A673 (cell line): Measurements from ENCODE around the gene NEDD9. TPM values are rescaled to one million over a fixed set of nuclear protein-coding genes. Genes with fewer than 3 reads are reported as not detected.

Experiments used
- BruUV-seq: library from RNA; stranded (reverse); fragments of 400-500 nt; replicated peaks from 2 replicates; lab custom pipeline; 2021; lab: Mats Ljungman, UMichigan
- CTCF ChIA-PET: fragments of 300-600 bp; sonication (Branson Sonifier 250); formaldehyde crosslinking; loops from one replicate; lab custom pipeline; 2022; ENCODE audit warnings: antibody characterized with exemption; lab: Charles Lee
- POLR2A ChIA-PET: fragments of 300-600 bp; sonication (Branson Sonifier 250); formaldehyde crosslinking; loops from one replicate; lab custom pipeline; 2022; ENCODE audit warnings: antibody characterized with exemption; ENCODE audit not compliant: low non-redundant PET; lab: Charles Lee
- DNase-seq: peaks from one replicate; pipeline ENCODE4 v3.0.0-alpha.2; 2015; ENCODE audit warnings: low spot score
- H3K27ac ChIP-seq: fragments of 200-600 bp; sonication (generic); 2 replicates; pipeline ENCODE4 v1.5.1; 2016; ENCODE audit warnings: mixed run types, low read depth, mild to moderate bottlenecking, mixed read lengths, antibody characterized with exemption, low read length; ENCODE audit not compliant: poor library complexity, severe bottlenecking
- H3K27me3 ChIP-seq: fragments of 200-600 bp; sonication (generic); replicated peaks from 2 replicates; pipeline ENCODE4 v1.6.1; 2017; ENCODE audit warnings: mixed run types, low read depth, mild to moderate bottlenecking, mixed read lengths, antibody characterized with exemption, low read length; ENCODE audit not compliant: insufficient read depth, poor library complexity
- H3K36me3 ChIP-seq: fragments of 200-600 bp; sonication (generic); 2 replicates; pipeline ENCODE4 v1.6.1; 2016; ENCODE audit warnings: mixed run types, mild to moderate bottlenecking, mixed read lengths, antibody characterized with exemption, low read length; ENCODE audit not compliant: insufficient read depth, poor library complexity, severe bottlenecking
- H3K4me1 ChIP-seq: fragments of 200-600 bp; sonication (generic); 2 replicates; pipeline ENCODE4 v1.6.1; 2017; ENCODE audit warnings: mixed run types, mild to moderate bottlenecking, mixed read lengths, antibody characterized with exemption, low read length; ENCODE audit not compliant: insufficient read depth, poor library complexity, severe bottlenecking
- H3K4me3 ChIP-seq: fragments of 200-600 bp; sonication (generic); 2 replicates; pipeline ENCODE4 v1.5.1; 2016; ENCODE audit warnings: low read depth, mixed run types, mild to moderate bottlenecking, mixed read lengths, low read length; ENCODE audit not compliant: poor library complexity, severe bottlenecking
- H3K9me3 ChIP-seq: fragments of 200-600 bp; sonication (generic); 2 replicates; pipeline ENCODE4 v1.6.1; 2016; ENCODE audit warnings: mixed run types, low read depth, mild to moderate bottlenecking, mixed read lengths, antibody characterized with exemption, low read length; ENCODE audit not compliant: poor library complexity, severe bottlenecking
- CTCF ChIP-seq: fragments of 300-800, 200-600 bp; sonication (generic); conservative IDR thresholded peaks from 2 replicates; pipeline ENCODE4 v1.5.1; 2017; ENCODE audit warnings: low read depth, mild to moderate bottlenecking, antibody characterized with exemption, low read length, moderate library complexity, mixed read lengths
- EZH2 ChIP-seq: fragments of 200-600 bp; sonication (generic); IDR thresholded peaks from 2 replicates; pipeline ENCODE4 v1.6.1; 2017; ENCODE audit warnings: borderline replicate concordance, low read depth, mild to moderate bottlenecking, mixed read lengths, antibody characterized with exemption, low read length; ENCODE audit not compliant: poor library complexity, severe bottlenecking
- intact Hi-C: fragments of 100-400 bp; cut with micrococcal nuclease; formaldehyde crosslinking; loops from one replicate; pipeline ENCODE4 v1.10.0; 2022; ENCODE audit not compliant: unreplicated experiment
- total RNA-seq: library from RNA; stranded (reverse); gene quantifications from 2 replicates; pipeline ENCODE4 v1.2.3, GENCODE V29; 2021

The NEDD9 gene
- total RNA-seq, 1 experiment from 2014 or later, result 6.6 TPM

- no peak overlapping the region for H3K27ac ChIP-seq
- TF ChIP-seq CTCF, result no peak
- no peak for TF ChIP-seq EZH2
- H3K4me3 ChIP-seq, result no peak overlapping the region
- no peaks in the 10 kb centered on the region for H3K4me1 ChIP-seq
- intact Hi-C loops, result no loop called here
- H3K36me3 ChIP-seq, result no peaks in the 10 kb centered on the region
- POLR2A ChIA-PET, result no interaction called here
- CTCF ChIA-PET, result no interaction called here
- DNase-seq, result no peak
- no peaks in the 10 kb centered on the region for H3K9me3 ChIP-seq
- no TSS peak for BruUV-seq
- H3K27me3 ChIP-seq, result no peaks in the 10 kb centered on the region
Observed at GRCh38 chr6:11183761-11184362, 48.6 kb downstream of the NEDD9 start.

GRCh38 chr6:11181478-11182136 is 50.9 kb downstream of the NEDD9 start:
- BruUV-seq, result no TSS peak
- no peak overlapping the region for H3K27ac ChIP-seq
- POLR2A ChIA-PET, result no interaction called here
- TF ChIP-seq CTCF (no peak), EZH2 (no peak)
- no peaks in the 10 kb centered on the region for H3K9me3 ChIP-seq
- DNase-seq, result no peak
- no peaks in the 10 kb centered on the region for H3K27me3 ChIP-seq
- no peak overlapping the region for H3K4me3 ChIP-seq
- H3K36me3 ChIP-seq, result no peaks in the 10 kb centered on the region
- CTCF ChIA-PET, result no interaction called here
- H3K4me1 ChIP-seq, result no peaks in the 10 kb centered on the region
- intact Hi-C loops, result no loop called here

- Histone ChIP-seq H3K4me1 (no peaks in the 10 kb centered on the region), H3K36me3 (no peaks in the 10 kb centered on the region), H3K9me3 (no peaks in the 10 kb centered on the region), H3K27ac (no peak overlapping the region), H3K4me3 (no peak overlapping the region), H3K27me3 (no peaks in the 10 kb centered on the region)
- no peak for DNase-seq
- ChIA-PET CTCF (no interaction called here), POLR2A (no interaction called here)
- no TSS peak for BruUV-seq
- TF ChIP-seq EZH2 (no peak), CTCF (no peak)
- intact Hi-C loops, result no loop called here
Observed at GRCh38 chr6:11179419-11180202, 52.9 kb downstream of the NEDD9 start.
